ENCODE results near the gene C9orf72.

- TF ChIP-seq CTCF (optimal IDR thresholded peaks at IDR 0.05 in 1 of 3, IDR thresholded peaks at IDR 0.05 in 1 of 3, conservative IDR thresholded peaks at IDR 0.05 in 1 of 3; ENCODE audit: extremely low read depth in 1 of 3, insufficient read depth in 2 of 3, low read length in 3 of 3), result no peak
- TF ChIP-seq EZH2 (IDR thresholded peaks at IDR 0.05; ENCODE audit: low read length), result no peak
Observed at GRCh38 chr9:27549196-27549755, 24.0 kb downstream of the C9orf72 start.
